ENCODE data around the gene CHML. TPM values are rescaled to one million over a fixed set of nuclear protein-coding genes. Genes with fewer than 3 reads are reported as not detected.

The CHML gene
- total RNA-seq, 1 donor from 2014 or later = 15.2 TPM

- DNase-seq (ENCODE audit: low spot score) = no peak
- TF ChIP-seq CTCF (IDR thresholded peaks at IDR 0.05; ENCODE audit: unreplicated experiment) = no peak
- H3K27me3 Mint-ChIP-seq (ENCODE audit: unreplicated experiment) = no peaks in the 10 kb centered on the region
- H3K9me3 Mint-ChIP-seq (ENCODE audit: unreplicated experiment) = no peaks in the 10 kb centered on the region
- no peak overlapping the region for H3K27ac Mint-ChIP-seq (ENCODE audit: unreplicated experiment)
- H3K4me3 Mint-ChIP-seq (ENCODE audit: unreplicated experiment) = no peak overlapping the region
- H3K36me3 Mint-ChIP-seq (ENCODE audit: low read depth, unreplicated experiment) = no peaks in the 10 kb centered on the region
- H3K4me1 Mint-ChIP-seq (ENCODE audit: unreplicated experiment) = no peaks in the 10 kb centered on the region
Measured at GRCh38 chr1:241658081-241658793, 18.1 kb upstream of the CHML start.

GRCh38 chr1:241654641-241655040, 14.5 kb upstream of the CHML start:
- H3K4me1 Mint-ChIP-seq (ENCODE audit: unreplicated experiment) = no peaks in the 10 kb centered on the region
- H3K4me3 Mint-ChIP-seq (ENCODE audit: unreplicated experiment) = no peak overlapping the region
- DNase-seq (ENCODE audit: low spot score) = no peak
- no peaks in the 10 kb centered on the region for H3K9me3 Mint-ChIP-seq (ENCODE audit: unreplicated experiment)
- no peak overlapping the region for H3K27ac Mint-ChIP-seq (ENCODE audit: unreplicated experiment)
- H3K27me3 Mint-ChIP-seq (ENCODE audit: unreplicated experiment) = no peaks in the 10 kb centered on the region
- no peak for TF ChIP-seq CTCF (IDR thresholded peaks at IDR 0.05; ENCODE audit: unreplicated experiment)
- H3K36me3 Mint-ChIP-seq (ENCODE audit: low read depth, unreplicated experiment) = no peaks in the 10 kb centered on the region

- Mint-ChIP-seq H3K9me3 (ENCODE audit: unreplicated experiment) (no peaks in the 10 kb centered on the region), H3K27ac (ENCODE audit: unreplicated experiment) (no peak overlapping the region), H3K27me3 (ENCODE audit: unreplicated experiment) (no peaks in the 10 kb centered on the region), H3K36me3 (ENCODE audit: low read depth, unreplicated experiment) (no peaks in the 10 kb centered on the region), H3K4me3 (ENCODE audit: unreplicated experiment) (no peak overlapping the region), H3K4me1 (ENCODE audit: unreplicated experiment) (no peaks in the 10 kb centered on the region)
- TF ChIP-seq CTCF (IDR thresholded peaks at IDR 0.05; ENCODE audit: unreplicated experiment) = no peak
- DNase-seq (ENCODE audit: low spot score) = no peak
Measured at GRCh38 chr1:241654019-241654418, 13.8 kb upstream of the CHML start.

GRCh38 chr1:241652012-241652411, 11.8 kb upstream of the CHML start, which contains the start of gene WDR64:
TSS of gene WDR64 (plus strand) at chr1:241652281. CDS start at chr1:241652485, 204 bp downstream.
- Mint-ChIP-seq H3K27me3 (ENCODE audit: unreplicated experiment) (no peaks in the 10 kb centered on the region), H3K9me3 (ENCODE audit: unreplicated experiment) (no peaks in the 10 kb centered on the region), H3K36me3 (ENCODE audit: low read depth, unreplicated experiment) (no peaks in the 10 kb centered on the region), H3K4me3 (ENCODE audit: unreplicated experiment) (no peak within 1 kb of the TSS), H3K4me1 (ENCODE audit: unreplicated experiment) (no peaks in the 10 kb centered on the region), H3K27ac (ENCODE audit: unreplicated experiment) (no peak within 1 kb of the TSS)
- TF ChIP-seq CTCF (IDR thresholded peaks at IDR 0.05; ENCODE audit: unreplicated experiment) = no peak
- DNase-seq (ENCODE audit: low spot score) = no peak

- Mint-ChIP-seq H3K4me1 (ENCODE audit: unreplicated experiment) (no peaks in the 10 kb centered on the region), H3K27ac (ENCODE audit: unreplicated experiment) (no peak overlapping the region), H3K4me3 (ENCODE audit: unreplicated experiment) (no peak overlapping the region), H3K27me3 (ENCODE audit: unreplicated experiment) (peaks cover 2% of the 10 kb centered on the region), H3K9me3 (ENCODE audit: unreplicated experiment) (no peaks in the 10 kb centered on the region), H3K36me3 (ENCODE audit: low read depth, unreplicated experiment) (no peaks in the 10 kb centered on the region)
- TF ChIP-seq CTCF (IDR thresholded peaks at IDR 0.05; ENCODE audit: unreplicated experiment) = no peak
- DNase-seq (ENCODE audit: low spot score) = no peak
Measured at GRCh38 chr1:241648159-241648558, 8.0 kb upstream of the CHML start.

Data from endothelial cell (in vitro differentiated cells).